Neuronal stem cell (in vitro differentiated cells): Measurements from ENCODE around the gene ASPDH.

Experiments used
- DNase-seq: peaks from one replicate; pipeline ENCODE4 v3.0.0-alpha.2; 2013; ENCODE audit warnings: low spot score
- H2AFZ ChIP-seq: one replicate; pipeline ENCODE4 v1.6.1; 2013; ENCODE audit warnings: mild to moderate bottlenecking, low read length, inconsistent platforms
- H2AK5ac ChIP-seq: 2 replicates; pipeline ENCODE4 v1.6.1; 2013; ENCODE audit warnings: low read depth, mild to moderate bottlenecking, inconsistent platforms, low read length, moderate library complexity, mixed read lengths
- H2BK120ac ChIP-seq: 2 replicates; pipeline ENCODE4 v1.6.1; 2013; ENCODE audit warnings: low read depth, mild to moderate bottlenecking, inconsistent platforms, low read length, moderate library complexity, mixed read lengths
- H2BK12ac ChIP-seq: one replicate; pipeline ENCODE4 v1.6.1; 2013; ENCODE audit warnings: low read length, inconsistent platforms
- H2BK15ac ChIP-seq: 2 replicates; pipeline ENCODE4 v1.6.1; 2013; ENCODE audit warnings: mild to moderate bottlenecking, low read length, inconsistent platforms, mixed read lengths
- H2BK5ac ChIP-seq: one replicate; pipeline ENCODE4 v1.6.1; 2013; ENCODE audit warnings: inconsistent platforms, mild to moderate bottlenecking, low read length, moderate library complexity
- H3K14ac ChIP-seq: one replicate; pipeline ENCODE4 v1.6.1; 2013; ENCODE audit warnings: low read length, inconsistent platforms
- H3K18ac ChIP-seq: 2 replicates; pipeline ENCODE4 v1.6.1; 2013; ENCODE audit warnings: low read length, inconsistent platforms
- H3K23ac ChIP-seq: 2 replicates; pipeline ENCODE4 v1.6.1; 2013; ENCODE audit warnings: low read depth, mild to moderate bottlenecking, mixed read lengths, low read length, inconsistent platforms; ENCODE audit not compliant: poor library complexity
- H3K27ac ChIP-seq: replicated peaks from 3 replicates; pipeline ENCODE4 v1.5.1; 2013; ENCODE audit warnings: low read length, inconsistent platforms
- H3K27me3 ChIP-seq, 3 experiments: 2 replicates each; pipeline ENCODE4 v1.6.1; 2013; ENCODE audit warnings: low read length in 3 of 3, mild to moderate bottlenecking in 2 of 3, inconsistent platforms in 1 of 3, low read depth in 1 of 3, mixed read lengths in 1 of 3, moderate library complexity in 1 of 3; ENCODE audit not compliant: control insufficient read depth in 3 of 3, insufficient read depth in 3 of 3
- H3K36me3 ChIP-seq, 2 donors: replicated peaks in 1 of 2; 2 replicates each; pipeline ENCODE4 v1.6.1; 2013; ENCODE audit warnings: low read length in 2 of 2; ENCODE audit not compliant: control insufficient read depth in 2 of 2, insufficient read depth in 2 of 2
- H3K4ac ChIP-seq: 2 replicates; pipeline ENCODE4 v1.6.1; 2013; ENCODE audit warnings: inconsistent platforms, mild to moderate bottlenecking, low read length, moderate library complexity
- H3K4me1 ChIP-seq, 2 donors: 1 replicate in 1 of 2; 2 replicates in 1 of 2; pipeline ENCODE4 v1.6.1; 2013; ENCODE audit warnings: low read length in 2 of 2, low read depth in 1 of 2; ENCODE audit not compliant: control insufficient read depth in 2 of 2, insufficient read depth in 1 of 2
- H3K4me2 ChIP-seq: one replicate; pipeline ENCODE4 v1.6.1; 2013; ENCODE audit warnings: mild to moderate bottlenecking, low read length, inconsistent platforms; ENCODE audit not compliant: insufficient read depth, poor library complexity, severe bottlenecking
- H3K4me3 ChIP-seq, 2 donors: 2 replicates each; pipeline ENCODE4 v1.5.1; 2013; ENCODE audit warnings: low read length in 2 of 2, mild to moderate bottlenecking in 2 of 2, inconsistent platforms in 1 of 2, moderate library complexity in 1 of 2
- H3K79me1 ChIP-seq: one replicate; pipeline ENCODE4 v1.6.1; 2013; ENCODE audit warnings: low read depth, mild to moderate bottlenecking, inconsistent platforms, low read length, moderate library complexity
- H3K9ac ChIP-seq: one replicate; pipeline ENCODE4 v1.6.1; 2013; ENCODE audit warnings: mild to moderate bottlenecking, low read depth, low read length, inconsistent platforms; ENCODE audit not compliant: poor library complexity
- H3K9me3 ChIP-seq, 2 donors: replicated peaks in 1 of 2; 2 replicates each; pipeline versions ENCODE3 to v1.6.1; 2013; ENCODE audit warnings: low read length in 2 of 2, mild to moderate bottlenecking in 2 of 2, inconsistent platforms in 1 of 2, low read depth in 1 of 2, mixed read lengths in 1 of 2, moderate library complexity in 1 of 2; ENCODE audit not compliant: control insufficient read depth in 2 of 2, insufficient read depth in 1 of 2
- H4K8ac ChIP-seq: one replicate; pipeline ENCODE4 v1.6.1; 2013; ENCODE audit warnings: low read depth, mild to moderate bottlenecking, inconsistent platforms, low read length, moderate library complexity
- H4K91ac ChIP-seq: one replicate; pipeline ENCODE4 v1.6.1; 2013; ENCODE audit warnings: low read length, low read depth, mild to moderate bottlenecking, inconsistent platforms; ENCODE audit not compliant: poor library complexity
- WGBS, 2 donors: extraction: QIAGEN DNeasy Blood & Tissue Kit; methylation state at CpG; one replicate each; pipeline ENCODE4 v1.1.7; 2013; ENCODE audit warnings: missing lambda C conversion rate in 2 of 2, mixed read lengths in 1 of 2; ENCODE audit not compliant: insufficient read length in 2 of 2, insufficient replicate concordance in 1 of 2; ENCODE audit errors: extremely low coverage in 2 of 2; 5-methylcytosine and 5-hydroxymethylcytosine counted together

The ASPDH gene

DNA sequence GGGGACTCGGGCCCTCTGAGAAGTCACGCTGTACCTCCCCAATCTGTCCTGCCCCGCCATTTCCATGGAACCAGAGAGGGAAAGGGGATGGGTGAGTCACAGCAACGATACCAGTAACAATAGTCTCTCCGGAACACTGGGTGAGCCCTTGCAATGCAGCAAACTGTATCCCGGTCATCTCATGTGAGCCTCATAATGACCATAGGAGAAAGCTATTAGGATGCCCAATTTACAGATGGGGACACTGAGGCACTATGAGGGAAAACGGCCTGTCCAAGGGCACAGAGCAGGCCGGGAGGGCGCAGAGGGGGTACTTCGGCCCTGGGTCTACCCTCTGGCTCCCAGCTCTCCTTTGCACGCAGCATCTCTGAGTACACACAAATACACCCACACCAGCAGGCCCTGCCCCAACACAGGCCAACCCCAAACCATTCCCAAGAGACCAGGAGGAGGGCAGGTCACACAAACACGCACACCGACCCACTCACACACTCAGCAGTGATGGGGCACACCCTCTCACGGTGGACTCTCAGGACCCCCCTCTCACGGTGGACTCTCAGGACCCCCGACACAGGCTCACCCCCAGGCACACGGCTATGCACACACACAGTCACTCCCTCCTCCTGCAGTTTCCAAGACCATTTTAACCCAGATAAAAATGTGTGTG is 36.3 kb upstream of the ASPDH start:
- peaks cover 43% of the 10 kb centered on the region for H3K79me1 ChIP-seq
- peaks cover 12 to 21% of the 10 kb centered on the region in 2 donors for H3K4me1 ChIP-seq
- H3K4ac ChIP-seq = no peak overlapping the region
- peak overlapping the region; percentile 2 for H2BK15ac ChIP-seq
- peak overlapping the region; percentile 76 for H3K9ac ChIP-seq
- no peak overlapping the region for H4K8ac ChIP-seq
- peak overlapping the region; percentile 14 for H3K14ac ChIP-seq
- peak overlapping the region; percentile 93 for H2BK5ac ChIP-seq
- no peaks in the 10 kb centered on the region for H3K9me3 ChIP-seq
- WGBS, 2 donors = no CpG with 5 or more reads among the region's 17 CpGs
- H2BK120ac ChIP-seq = no peak overlapping the region
- H4K91ac ChIP-seq = no peak overlapping the region
- H3K36me3 ChIP-seq = peaks cover 23 to 42% of the 10 kb centered on the region in 2 donors
- H2AFZ ChIP-seq = no peak overlapping the region
- no peak overlapping the region for H3K23ac ChIP-seq
- H3K27me3 ChIP-seq = no peaks in the 10 kb centered on the region
- H2BK12ac ChIP-seq = peak overlapping the region; percentile 67
- no peak overlapping the region for H3K27ac ChIP-seq
- DNase-seq = no peak
- peak overlapping the region; percentile 75 for H3K4me2 ChIP-seq
- no peak overlapping the region for H3K4me3 ChIP-seq
- peak overlapping the region; percentile 72 for H3K18ac ChIP-seq
- H2AK5ac ChIP-seq = peak overlapping the region; percentile 98

DNA sequence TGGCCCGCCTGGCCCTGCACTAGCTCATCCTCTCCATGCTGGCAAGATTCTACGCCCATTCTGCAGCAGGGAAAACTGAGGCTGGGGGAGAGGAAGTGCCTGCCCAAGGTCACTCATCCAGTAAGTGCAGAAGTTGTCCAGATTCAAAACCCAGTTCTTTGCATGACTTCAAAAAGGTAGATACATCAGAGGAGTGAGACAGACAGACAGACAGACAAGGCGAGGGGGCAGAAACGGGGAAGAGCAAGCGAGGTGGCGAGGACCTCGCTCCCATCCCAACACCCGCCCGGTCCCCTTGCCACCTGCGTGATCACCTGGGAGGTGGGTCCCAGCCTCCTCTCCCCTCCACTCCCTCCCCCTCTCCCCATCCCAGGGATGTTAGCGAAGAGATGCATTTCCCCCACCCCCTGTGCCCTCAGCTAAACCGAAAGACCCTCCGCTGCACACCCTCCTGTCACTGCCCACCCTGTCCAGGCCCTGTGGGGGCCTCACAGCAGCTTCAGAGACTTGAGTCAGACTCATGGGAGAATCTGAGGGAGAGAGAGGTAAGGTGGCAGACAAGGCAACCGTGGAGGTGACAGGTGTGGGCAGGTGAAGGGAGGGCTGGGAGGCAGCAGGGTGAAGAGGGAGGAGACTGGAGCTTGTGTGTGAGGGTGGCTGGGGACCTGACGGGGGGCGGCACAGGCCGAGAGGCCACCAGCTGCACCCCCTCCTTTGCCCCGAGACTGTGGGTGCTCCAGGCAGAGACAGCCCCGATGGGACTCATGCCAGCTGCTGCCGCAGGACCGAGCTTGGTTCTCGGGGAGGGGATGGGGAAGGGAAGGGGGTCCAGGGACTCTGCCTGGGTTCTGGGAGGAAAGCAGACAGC is 35.6 kb upstream of the ASPDH start:
- DNase-seq = no peak
- no peak overlapping the region for H2AFZ ChIP-seq
- no peaks in the 10 kb centered on the region for H3K27me3 ChIP-seq
- no peak overlapping the region for H3K4me2 ChIP-seq
- H4K8ac ChIP-seq = no peak overlapping the region
- H2AK5ac ChIP-seq = no peak overlapping the region
- H3K4me3 ChIP-seq = no peak overlapping the region
- no peak overlapping the region for H3K14ac ChIP-seq
- H3K27ac ChIP-seq = no peak overlapping the region
- peaks cover 37% of the 10 kb centered on the region for H3K79me1 ChIP-seq
- no CpG with 5 or more reads among the region's 22 CpGs for WGBS, 2 donors
- peak overlapping the region; percentile 72 for H3K9ac ChIP-seq
- H2BK15ac ChIP-seq = no peak overlapping the region
- no peak overlapping the region for H3K4ac ChIP-seq
- H3K9me3 ChIP-seq = no peaks in the 10 kb centered on the region
- peaks cover 23 to 47% of the 10 kb centered on the region in 2 donors for H3K36me3 ChIP-seq
- H3K18ac ChIP-seq = no peak overlapping the region
- H4K91ac ChIP-seq = no peak overlapping the region
- H3K23ac ChIP-seq = peak overlapping the region; percentile 37
- no peak overlapping the region for H2BK12ac ChIP-seq
- no peak overlapping the region for H2BK120ac ChIP-seq
- no peak overlapping the region for H2BK5ac ChIP-seq
- peaks cover 12 to 19% of the 10 kb centered on the region in 2 donors for H3K4me1 ChIP-seq

DNA sequence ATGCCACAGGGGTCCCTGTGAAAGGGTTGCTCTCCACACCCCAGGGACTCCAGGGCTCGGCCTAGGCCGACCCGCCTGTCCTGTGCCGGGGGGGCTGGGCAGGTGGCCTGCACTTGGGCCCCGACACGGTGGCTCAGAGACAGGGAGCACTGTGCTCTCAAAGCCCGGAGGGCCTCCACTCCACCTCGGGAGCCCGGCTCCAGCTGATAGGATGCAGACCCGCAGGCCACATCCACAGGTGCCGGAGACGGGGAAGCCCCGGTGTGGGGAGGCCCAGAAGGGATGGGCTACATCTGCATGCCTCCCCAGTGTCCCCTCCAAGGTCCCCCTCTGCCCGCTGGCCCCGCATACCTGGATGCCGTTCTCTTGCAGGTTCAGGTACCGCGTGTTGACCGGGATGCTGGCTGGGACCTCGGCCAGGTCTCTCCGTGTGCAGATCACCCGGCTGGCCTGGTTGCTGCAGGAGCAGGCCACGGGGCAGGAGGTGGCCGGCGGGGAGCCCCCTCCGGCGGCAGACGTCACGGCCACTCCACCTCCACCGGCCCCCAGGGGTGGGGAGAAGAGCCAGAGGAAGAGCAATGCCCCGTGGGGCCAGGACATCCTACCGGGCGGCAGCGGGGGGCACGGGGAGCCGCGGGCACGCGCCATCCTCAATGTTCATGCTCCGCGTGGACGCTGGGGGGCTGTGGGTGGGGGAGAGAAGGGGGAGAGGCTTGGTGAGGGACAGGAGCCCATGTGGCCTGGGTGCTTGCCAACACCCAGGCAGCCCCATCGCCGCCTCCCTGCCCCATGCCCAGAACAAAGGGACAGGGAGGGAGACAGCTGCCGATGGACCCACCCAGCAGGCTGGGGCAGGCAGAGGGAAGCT is 34.7 kb upstream of the ASPDH start:
- no peak overlapping the region for H2AFZ ChIP-seq
- peak overlapping the region; percentile 82 for H2BK5ac ChIP-seq
- no peaks in the 10 kb centered on the region for H3K27me3 ChIP-seq
- no peak overlapping the region for H2BK12ac ChIP-seq
- no peak overlapping the region for H3K4me2 ChIP-seq
- no peaks in the 10 kb centered on the region for H3K9me3 ChIP-seq
- H3K4me3 ChIP-seq = no peak overlapping the region
- H4K8ac ChIP-seq = no peak overlapping the region
- peak overlapping the region; percentile 89 for H3K23ac ChIP-seq
- H3K36me3 ChIP-seq = peaks cover 23 to 49% of the 10 kb centered on the region in 2 donors
- no peak for DNase-seq
- no peak overlapping the region for H3K9ac ChIP-seq
- H4K91ac ChIP-seq = no peak overlapping the region
- H3K79me1 ChIP-seq = peaks cover 33% of the 10 kb centered on the region
- H2BK120ac ChIP-seq = no peak overlapping the region
- H2AK5ac ChIP-seq = no peak overlapping the region
- peak overlapping the region; percentile 11 for H3K18ac ChIP-seq
- no peak overlapping the region for H3K4ac ChIP-seq
- no peak overlapping the region for H3K14ac ChIP-seq
- WGBS, 2 donors = no CpG with 5 or more reads among the region's 45 CpGs
- peaks cover 12 to 19% of the 10 kb centered on the region in 2 donors for H3K4me1 ChIP-seq
- H2BK15ac ChIP-seq = no peak overlapping the region
- no peak overlapping the region for H3K27ac ChIP-seq
